K562 (cell line): ENCODE measurements around the gene ZC3H7B.

ENCODE experiments used
- CEBPG ChIP-seq, 3 experiments: fragments of 200-800 bp in 1 of 3; sonication (Bioruptor generic) in 1 of 3; sonication (generic) in 1 of 3; formaldehyde crosslinking in 1 of 3; IDR thresholded peaks in 2 of 3; conservative IDR thresholded peaks in 1 of 3; 2 replicates each; pipeline versions ENCODE4 v1.6.1 to v1.8.0; 2016 to 2022; ENCODE audit warnings: missing compliant biosample characterization in 2 of 3, missing genetic modification characterization in 2 of 3, mild to moderate bottlenecking in 1 of 3, missing genetic modification reagents in 1 of 3
- CTCF ChIP-seq, 3 experiments: IDR thresholded peaks in 2 of 3; conservative IDR thresholded peaks in 1 of 3; 2 replicates each; pipeline ENCODE4 v1.5.1; 2011 to 2012; ENCODE audit warnings: low read length in 3 of 3, mild to moderate bottlenecking in 3 of 3, control low read depth in 2 of 3, improper control_type of control experiment in 1 of 3, inconsistent platforms in 1 of 3, low read depth in 1 of 3, mixed read lengths in 1 of 3, moderate library complexity in 1 of 3; ENCODE audit not compliant: insufficient read depth in 2 of 3
- EP300 ChIP-seq: IDR thresholded peaks from 2 replicates; pipeline ENCODE4 v1.6.1; 2012; ENCODE audit warnings: low read length, improper control_type of control experiment
- EZH2 ChIP-seq: IDR thresholded peaks from 2 replicates; pipeline ENCODE4 v1.6.1; 2012; ENCODE audit warnings: low read depth, mild to moderate bottlenecking, inconsistent platforms, low read length, borderline replicate concordance
- KHSRP ChIP-seq: fragments of 450-650 bp; IDR thresholded peaks from 2 replicates; pipeline ENCODE4 v1.6.1; 2017
- MAFG ChIP-seq: fragments of 450-650 bp; conservative IDR thresholded peaks from 2 replicates; pipeline ENCODE4 v1.6.1; 2016; ENCODE audit warnings: missing genetic modification characterization, missing compliant biosample characterization
- MTA3 ChIP-seq: fragments of 450-650 bp; formaldehyde crosslinking; IDR thresholded peaks from 2 replicates; pipeline ENCODE4 v1.6.1; 2017; ENCODE audit warnings: mild to moderate bottlenecking, borderline replicate concordance
- NCOR1 ChIP-seq: fragments of 450-650 bp; IDR thresholded peaks from 2 replicates; pipeline ENCODE4 v1.6.1; 2016; ENCODE audit warnings: mild to moderate bottlenecking, moderate library complexity
- TEAD4 ChIP-seq, 2 experiments: sonication (generic) in 1 of 2; formaldehyde crosslinking in 1 of 2; IDR thresholded peaks; 2 replicates each; pipeline versions ENCODE4 v1.6.1 to v1.8.0; 2012 to 2022; ENCODE audit warnings: borderline replicate concordance in 1 of 2, inconsistent platforms in 1 of 2, low read length in 1 of 2, mild to moderate bottlenecking in 1 of 2, missing genetic modification reagents in 1 of 2
- YY1 ChIP-seq, 3 experiments: IDR thresholded peaks; 2 replicates each; pipeline ENCODE4 v1.6.1; 2011; ENCODE audit warnings: low read length in 2 of 3, mild to moderate bottlenecking in 2 of 3, moderate library complexity in 2 of 3, borderline replicate concordance in 1 of 3, control low read depth in 1 of 3, low read depth in 1 of 3; ENCODE audit not compliant: insufficient read depth in 3 of 3, insufficient replicate concordance in 2 of 3, control insufficient read depth in 1 of 3, insufficient read length in 1 of 3; ENCODE audit errors: extremely low read depth in 1 of 3
- ZBED1 ChIP-seq: IDR thresholded peaks from 2 replicates; pipeline ENCODE4 v1.6.1; 2014
- ZNF785 ChIP-seq: fragments of 250-450 bp; sonication (Bioruptor Pico); IDR thresholded peaks from 2 replicates; pipeline ENCODE4 v1.4.0; 2020; ENCODE audit warnings: mild to moderate bottlenecking

GRCh38 chr22:41288245-41288946 is 12.9 kb upstream of the ZC3H7B start:
- TF ChIP-seq CTCF (IDR thresholded peaks at IDR 0.05 in 2 of 3, conservative IDR thresholded peaks at IDR 0.05 in 1 of 3; ENCODE audit: insufficient read depth in 2 of 3, low read depth in 1 of 3, low read length in 3 of 3), result no peak
- TF ChIP-seq EP300, result no peak
- no peak for TF ChIP-seq NCOR1
- TF ChIP-seq ZBED1, result no peak
- no peak for TF ChIP-seq YY1 (IDR thresholded peaks at IDR 0.05; ENCODE audit: borderline replicate concordance in 1 of 3, control insufficient read depth in 1 of 3, extremely low read depth in 1 of 3, insufficient read depth in 3 of 3, insufficient read length in 1 of 3, insufficient replicate concordance in 2 of 3, low read depth in 1 of 3, low read length in 2 of 3)
- TF ChIP-seq MAFG, result no peak
- TF ChIP-seq KHSRP, result no peak
- TF ChIP-seq CEBPG (CRISPR knock-in tag; IDR thresholded peaks at IDR 0.05), result no peak
- TF ChIP-seq CEBPG (tag; conservative IDR thresholded peaks at IDR 0.05 in 1 of 2, IDR thresholded peaks at IDR 0.05 in 1 of 2), result no peak
- no peak for TF ChIP-seq MTA3
- no peak for TF ChIP-seq TEAD4 (IDR thresholded peaks at IDR 0.05; ENCODE audit: low read length)
- TF ChIP-seq TEAD4 (CRISPR knock-in tag; IDR thresholded peaks at IDR 0.05; ENCODE audit: borderline replicate concordance), result no peak
- TF ChIP-seq EZH2, result no peak
- TF ChIP-seq ZNF785 (CRISPR knock-in tag), result no peak
